Fibroblast of pulmonary artery (primary cell): ENCODE results near the gene AATK.

Source experiments
- DNase-seq: peaks from one replicate; pipeline ENCODE4 v3.0.0-alpha.2; 2010; ENCODE audit warnings: low read depth
- H3K4me3 ChIP-seq: replicated peaks from 2 replicates; pipeline ENCODE4 v1.5.1; 2011; ENCODE audit warnings: low read depth, mild to moderate bottlenecking, control low read depth, low read length, moderate library complexity
- CTCF ChIP-seq: IDR thresholded peaks from 2 replicates; pipeline ENCODE4 v1.5.1; 2011; ENCODE audit warnings: mild to moderate bottlenecking, control low read depth, low read length, inconsistent platforms; ENCODE audit errors: missing control alignments

The AATK gene

DNA sequence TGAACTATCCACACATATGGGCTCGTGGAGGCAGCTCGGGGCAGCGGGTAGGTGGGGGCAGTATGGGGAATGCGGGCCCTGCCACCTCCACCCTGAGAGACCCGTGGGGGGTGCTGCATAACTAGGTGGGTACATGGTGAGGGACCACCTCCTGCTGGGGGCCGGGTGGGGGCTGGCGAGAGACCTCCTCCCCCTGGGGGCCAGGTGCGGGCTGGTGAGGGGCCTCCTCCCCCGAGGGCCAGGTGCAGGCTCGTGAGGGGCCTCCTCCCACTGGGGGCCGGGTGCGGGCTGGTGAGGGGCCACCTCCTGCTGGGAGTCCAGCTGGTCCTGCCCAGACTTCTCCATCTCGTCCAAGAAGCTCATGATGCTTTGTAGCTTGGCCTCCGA lies 31.4 kb upstream of the AATK start:
- H3K4me3 ChIP-seq = no peak overlapping the region

DNA sequence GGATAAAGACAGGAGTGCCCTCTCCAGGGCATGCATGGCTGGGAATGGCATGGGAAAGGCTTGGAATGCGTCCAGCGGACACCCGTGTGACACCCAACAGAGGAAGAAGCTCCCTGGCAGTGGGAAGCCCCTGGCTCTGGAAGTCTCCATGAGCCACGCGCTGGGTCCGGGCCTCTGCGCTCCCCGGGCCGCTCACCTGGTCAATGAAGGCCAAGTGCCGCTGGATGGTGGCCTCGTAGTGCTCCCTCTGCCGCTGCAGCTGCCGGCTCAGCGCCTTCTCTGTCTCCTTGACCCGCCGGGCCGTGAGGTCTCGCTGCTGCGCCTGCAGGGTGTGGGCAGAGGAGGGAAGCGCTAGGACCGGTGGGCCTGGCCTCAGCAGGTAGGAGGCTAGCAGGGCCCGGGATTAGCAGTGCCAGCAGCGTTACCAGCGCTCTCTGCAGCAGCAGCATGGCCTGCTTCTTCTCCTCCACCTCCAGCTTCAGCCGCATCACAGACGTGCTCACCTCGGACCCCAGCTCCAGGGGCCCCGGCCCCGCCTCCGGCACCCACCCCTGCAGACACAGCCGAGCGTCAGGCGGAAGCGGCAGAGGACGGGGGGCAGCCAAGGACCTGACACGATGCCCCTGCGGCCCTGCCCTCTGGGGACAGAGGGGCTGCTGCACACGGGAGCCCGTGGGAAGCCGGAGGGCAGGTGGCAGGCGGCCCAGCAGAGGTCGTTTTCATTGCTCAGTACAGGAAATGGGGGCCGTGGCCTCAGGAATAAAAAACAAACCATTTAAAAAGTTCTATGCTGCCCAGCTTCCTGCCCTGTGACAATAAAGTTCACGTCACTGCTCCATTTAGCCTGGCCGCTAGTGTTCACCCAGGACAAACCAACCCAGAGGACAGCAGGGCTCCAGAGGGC lies 30.7 kb upstream of the AATK start:
- no peak overlapping the region for H3K4me3 ChIP-seq
- no peak for DNase-seq
- TF ChIP-seq CTCF = no peak

More for the DNA sequence above, 31.4 kb upstream of the AATK start:
- DNase-seq = no peak
- TF ChIP-seq CTCF = no peak

DNA sequence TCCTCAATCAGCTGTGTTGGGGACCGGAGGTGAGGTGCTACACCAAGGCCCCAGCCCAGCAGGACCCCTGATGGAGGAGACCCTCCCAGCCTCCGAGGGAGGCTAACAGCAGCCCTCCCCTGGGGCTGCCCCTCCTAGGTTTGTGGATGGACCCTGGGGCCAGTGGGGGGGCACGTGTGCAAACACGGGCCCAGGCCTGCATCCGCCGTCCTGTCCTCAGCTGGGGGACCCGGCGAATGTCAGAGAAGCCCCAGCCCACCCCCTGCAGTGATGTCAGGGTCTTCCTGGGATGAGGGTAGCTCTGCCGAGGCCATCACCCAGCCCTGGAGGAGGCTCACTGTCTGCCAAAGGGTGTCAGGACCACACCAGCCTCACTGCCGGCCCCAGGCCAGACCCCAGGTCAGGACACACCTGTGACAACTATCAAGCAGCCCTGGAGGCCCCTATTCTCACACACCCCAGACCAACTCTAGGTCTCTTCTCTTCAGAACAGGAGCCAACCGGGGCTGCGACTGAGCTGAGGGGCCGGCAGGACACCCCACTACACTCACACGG lies 30.0 kb upstream of the AATK start:
- H3K4me3 ChIP-seq = no peak overlapping the region
- DNase-seq = no peak
- TF ChIP-seq CTCF = no peak

GRCh38 chr17:81194941-81195901 lies 29.2 kb upstream of the AATK start:
- DNase-seq = no peak
- TF ChIP-seq CTCF = no peak
- no peak overlapping the region for H3K4me3 ChIP-seq

DNA sequence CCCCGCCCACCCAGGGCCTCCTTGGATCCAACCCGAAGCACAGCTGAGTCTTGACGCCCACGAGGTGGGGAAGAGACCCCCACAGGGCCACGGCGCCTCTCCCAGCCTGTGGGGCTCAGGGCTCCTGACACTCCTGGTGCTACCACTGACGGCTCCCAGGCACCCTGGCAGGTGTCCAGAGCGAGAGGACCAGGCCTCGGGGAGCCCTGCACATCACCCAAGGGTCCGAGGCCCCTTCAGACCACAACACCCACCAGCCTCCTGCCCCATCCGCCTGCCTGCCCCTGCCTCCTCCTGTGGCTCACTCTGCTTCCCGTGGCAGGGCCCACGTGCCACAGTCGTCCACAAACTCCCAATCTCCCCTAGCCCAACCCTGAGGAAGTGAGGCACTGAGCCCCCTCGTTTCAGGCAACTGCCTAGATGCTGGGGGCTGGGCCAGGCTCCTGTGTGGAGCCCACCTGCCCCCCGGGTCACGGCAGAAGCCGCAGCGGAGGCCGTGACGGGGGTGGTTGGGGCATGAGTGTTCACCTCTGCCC lies 28.3 kb upstream of the AATK start:
- no peak overlapping the region for H3K4me3 ChIP-seq
- no peak for DNase-seq
- TF ChIP-seq CTCF = no peak

DNA sequence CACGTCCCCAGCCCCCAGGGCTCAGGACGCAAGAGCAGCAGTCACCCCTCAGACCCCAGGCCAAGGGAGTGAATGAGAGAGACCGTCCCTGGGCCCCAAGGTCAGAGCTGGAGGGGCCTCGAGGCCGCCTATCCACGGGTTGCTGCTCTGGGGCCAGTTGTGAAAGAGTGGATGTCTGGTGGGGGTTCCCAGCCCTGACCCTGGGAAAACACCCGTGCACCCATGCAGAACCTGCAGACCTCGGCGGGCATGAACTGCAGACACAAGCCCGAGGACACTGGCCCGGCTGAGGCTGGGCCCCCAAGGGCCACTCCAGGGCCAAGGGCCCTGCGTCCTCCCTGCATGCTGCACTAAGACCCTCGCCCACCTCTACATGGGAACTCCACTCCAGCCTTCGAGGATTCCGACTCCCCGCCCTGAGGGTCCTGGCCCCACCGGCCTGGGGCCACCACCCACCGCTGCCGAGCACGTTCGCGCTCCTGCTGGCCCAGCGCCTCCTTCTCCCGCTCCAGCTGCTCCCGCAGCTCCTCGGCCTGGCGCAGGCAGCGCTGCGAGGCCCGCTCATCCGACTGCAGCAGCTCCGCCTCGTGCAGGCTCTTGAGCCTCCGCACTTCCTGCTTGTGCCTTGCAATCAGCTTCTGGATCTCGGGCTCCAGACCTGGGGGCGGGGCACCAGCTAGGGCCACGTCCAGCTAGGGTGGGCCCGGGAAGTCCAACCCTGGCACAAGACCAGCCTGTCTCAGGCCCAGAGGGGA lies 27.6 kb upstream of the AATK start:
- no peak for DNase-seq
- H3K4me3 ChIP-seq = no peak overlapping the region
- TF ChIP-seq CTCF = no peak
